Peyer's patch (tissue), 4 donors: Measurements from ENCODE around the gene SPIN2A.

ENCODE experiments used
- POLR2A ChIP-seq, 2 donors: fragments of 450-650 bp; IDR thresholded peaks; one replicate each; pipeline ENCODE4 v1.5.1; 2017; ENCODE audit warnings: antibody characterized with exemption in 2 of 2, mild to moderate bottlenecking in 2 of 2, moderate library complexity in 2 of 2
- TF ChIP-seq, protein P1 (sequence below), 6 experiments: fragments of 450-650 bp in 4 of 6; fragments of 200-600 bp in 2 of 6; sonication (generic) in 1 of 6; IDR thresholded peaks; one replicate each; pipeline ENCODE4 v1.5.1; 2017 to 2019; ENCODE audit warnings: antibody characterized with exemption in 6 of 6, mild to moderate bottlenecking in 3 of 6, moderate library complexity in 1 of 6

- TF ChIP-seq POLR2A (IDR thresholded peaks at IDR 0.05) = no peak
- TF ChIP-seq, protein P1, sequence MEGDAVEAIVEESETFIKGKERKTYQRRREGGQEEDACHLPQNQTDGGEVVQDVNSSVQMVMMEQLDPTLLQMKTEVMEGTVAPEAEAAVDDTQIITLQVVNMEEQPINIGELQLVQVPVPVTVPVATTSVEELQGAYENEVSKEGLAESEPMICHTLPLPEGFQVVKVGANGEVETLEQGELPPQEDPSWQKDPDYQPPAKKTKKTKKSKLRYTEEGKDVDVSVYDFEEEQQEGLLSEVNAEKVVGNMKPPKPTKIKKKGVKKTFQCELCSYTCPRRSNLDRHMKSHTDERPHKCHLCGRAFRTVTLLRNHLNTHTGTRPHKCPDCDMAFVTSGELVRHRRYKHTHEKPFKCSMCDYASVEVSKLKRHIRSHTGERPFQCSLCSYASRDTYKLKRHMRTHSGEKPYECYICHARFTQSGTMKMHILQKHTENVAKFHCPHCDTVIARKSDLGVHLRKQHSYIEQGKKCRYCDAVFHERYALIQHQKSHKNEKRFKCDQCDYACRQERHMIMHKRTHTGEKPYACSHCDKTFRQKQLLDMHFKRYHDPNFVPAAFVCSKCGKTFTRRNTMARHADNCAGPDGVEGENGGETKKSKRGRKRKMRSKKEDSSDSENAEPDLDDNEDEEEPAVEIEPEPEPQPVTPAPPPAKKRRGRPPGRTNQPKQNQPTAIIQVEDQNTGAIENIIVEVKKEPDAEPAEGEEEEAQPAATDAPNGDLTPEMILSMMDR (IDR thresholded peaks at IDR 0.05) = peak in 3 of 6 experiments; percentile 37 to 50 (median 38)
These were observed 19.3 kb upstream of the SPIN2A start for GRCh38 chrX:57156397-57157049.
